Amniotic stem cell (primary cell): ENCODE measurements around the gene LIME1.

Experiments used
- DNase-seq: peaks from one replicate; lab custom pipeline; 2025; lab: John Stamatoyannopoulos, UW

LIME1 gene

GRCh38 chr20:63735859-63736718 is at the start of gene LIME1:
TSS of gene LIME1 (plus strand) at chr20:63736664. CDS start at chr20:63737550, 886 bp downstream.
- no peak for DNase-seq

DNA sequence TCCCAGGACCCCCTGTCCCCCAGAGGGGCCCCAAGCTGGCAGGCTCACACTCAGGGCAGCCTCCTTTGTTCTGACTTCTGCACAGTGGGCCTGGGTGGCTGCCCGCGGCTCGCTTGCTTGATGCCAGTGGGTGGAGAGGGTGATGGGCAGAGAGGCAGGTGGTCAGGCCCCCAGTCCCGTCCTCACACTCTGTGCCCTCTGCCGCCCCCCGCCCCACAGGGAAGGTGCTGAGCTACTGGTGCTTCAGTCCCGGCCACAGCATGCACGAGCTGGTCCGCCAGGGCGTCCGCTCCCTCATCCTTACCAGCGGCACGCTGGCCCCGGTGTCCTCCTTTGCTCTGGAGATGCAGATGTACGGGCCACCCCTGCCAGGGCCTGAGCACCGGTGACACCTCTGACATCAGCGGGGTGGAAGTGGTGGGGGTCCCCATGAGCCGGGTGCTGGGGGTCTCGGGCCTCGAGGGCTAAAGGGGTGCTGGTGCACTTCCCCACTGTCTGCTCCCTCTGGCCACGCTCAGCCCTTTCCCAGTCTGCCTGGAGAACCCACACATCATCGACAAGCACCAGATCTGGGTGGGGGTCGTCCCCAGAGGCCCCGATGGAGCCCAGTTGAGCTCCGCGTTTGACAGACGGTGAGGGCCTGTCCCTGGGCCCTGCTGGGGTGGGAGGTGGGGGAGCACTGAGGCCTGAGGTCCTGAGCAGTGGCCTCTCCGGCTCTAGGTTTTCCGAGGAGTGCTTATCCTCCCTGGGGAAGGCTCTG is 48.9 kb upstream of the LIME1 start:
- no peak for DNase-seq

DNA sequence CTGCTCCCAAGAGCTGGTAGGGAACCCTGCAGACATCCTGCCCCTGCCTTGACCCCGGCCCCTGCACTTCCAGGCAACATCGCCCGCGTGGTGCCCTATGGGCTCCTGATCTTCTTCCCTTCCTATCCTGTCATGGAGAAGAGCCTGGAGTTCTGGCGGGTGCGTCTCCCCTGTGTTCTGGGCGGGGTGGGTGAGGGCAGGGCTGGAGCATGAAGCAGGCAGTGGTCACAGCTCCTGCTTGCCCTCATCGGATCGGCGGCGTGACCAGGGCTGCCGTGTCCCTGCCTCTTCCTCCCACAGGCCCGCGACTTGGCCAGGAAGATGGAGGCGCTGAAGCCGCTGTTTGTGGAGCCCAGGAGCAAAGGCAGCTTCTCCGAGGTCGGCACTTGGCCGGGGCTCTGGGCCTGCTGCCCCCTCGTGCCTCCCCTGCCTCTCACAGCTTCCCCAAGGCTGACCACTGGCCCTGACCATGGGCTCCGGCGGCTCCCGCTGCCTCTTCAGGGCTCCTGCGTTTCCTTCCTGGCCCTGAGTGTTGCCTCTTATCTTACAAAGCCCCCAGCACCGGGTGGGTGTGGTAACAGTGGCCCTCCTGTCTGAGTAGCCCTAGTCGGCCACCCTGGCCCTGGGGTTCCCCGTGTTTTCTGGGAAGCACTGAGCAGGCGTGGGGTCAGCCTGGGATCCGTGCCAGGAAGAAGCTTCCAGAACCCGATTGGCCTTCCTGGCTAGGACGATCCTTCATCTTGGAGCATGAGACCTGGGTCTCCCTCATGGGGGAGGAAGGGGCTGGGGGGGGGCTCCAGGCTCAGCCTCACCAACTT is 48.0 kb upstream of the LIME1 start:
- DNase-seq, result no peak

- no peak for DNase-seq
These were observed 47.1 kb upstream of the LIME1 start for GRCh38 chr20:63689046-63690002.

DNA sequence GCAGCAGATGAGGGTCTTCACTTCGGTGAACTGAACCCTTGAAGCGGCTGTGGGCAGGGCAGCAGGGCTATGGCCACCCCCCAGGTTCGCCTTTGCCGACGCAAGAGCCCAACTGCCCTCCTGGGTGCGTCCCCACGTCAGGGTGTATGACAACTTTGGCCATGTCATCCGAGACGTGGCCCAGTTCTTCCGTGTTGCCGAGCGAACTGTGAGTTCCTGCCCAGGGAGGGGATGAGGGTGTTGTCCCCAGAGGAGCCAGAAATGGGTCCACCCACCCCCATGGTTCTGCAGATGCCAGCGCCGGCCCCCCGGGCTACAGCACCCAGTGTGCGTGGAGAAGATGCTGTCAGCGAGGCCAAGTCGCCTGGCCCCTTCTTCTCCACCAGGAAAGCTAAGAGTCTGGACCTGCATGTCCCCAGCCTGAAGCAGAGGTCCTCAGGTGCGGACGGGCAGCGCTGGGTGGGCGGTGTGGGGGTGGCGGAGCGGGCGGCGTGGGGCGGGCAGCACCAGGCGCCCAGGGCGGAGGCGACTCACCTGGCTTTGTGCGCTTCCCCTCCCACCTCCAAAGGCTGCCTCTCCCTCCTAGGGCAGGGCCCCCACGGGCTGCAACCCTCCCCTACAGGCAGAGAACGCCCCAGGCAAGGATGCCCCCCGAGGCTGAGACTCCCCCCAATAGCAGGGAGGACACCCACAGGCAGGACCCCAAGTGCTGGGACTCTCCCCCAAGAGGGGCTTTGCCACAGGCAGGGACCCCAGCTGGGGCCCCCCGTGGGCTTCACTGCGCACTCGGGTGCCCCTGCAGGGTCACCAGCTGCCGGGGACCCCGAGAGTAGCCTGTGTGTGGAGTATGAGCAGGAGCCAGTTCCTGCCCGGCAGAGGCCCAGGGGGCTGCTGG is 46.2 kb upstream of the LIME1 start:
- no peak for DNase-seq

DNA sequence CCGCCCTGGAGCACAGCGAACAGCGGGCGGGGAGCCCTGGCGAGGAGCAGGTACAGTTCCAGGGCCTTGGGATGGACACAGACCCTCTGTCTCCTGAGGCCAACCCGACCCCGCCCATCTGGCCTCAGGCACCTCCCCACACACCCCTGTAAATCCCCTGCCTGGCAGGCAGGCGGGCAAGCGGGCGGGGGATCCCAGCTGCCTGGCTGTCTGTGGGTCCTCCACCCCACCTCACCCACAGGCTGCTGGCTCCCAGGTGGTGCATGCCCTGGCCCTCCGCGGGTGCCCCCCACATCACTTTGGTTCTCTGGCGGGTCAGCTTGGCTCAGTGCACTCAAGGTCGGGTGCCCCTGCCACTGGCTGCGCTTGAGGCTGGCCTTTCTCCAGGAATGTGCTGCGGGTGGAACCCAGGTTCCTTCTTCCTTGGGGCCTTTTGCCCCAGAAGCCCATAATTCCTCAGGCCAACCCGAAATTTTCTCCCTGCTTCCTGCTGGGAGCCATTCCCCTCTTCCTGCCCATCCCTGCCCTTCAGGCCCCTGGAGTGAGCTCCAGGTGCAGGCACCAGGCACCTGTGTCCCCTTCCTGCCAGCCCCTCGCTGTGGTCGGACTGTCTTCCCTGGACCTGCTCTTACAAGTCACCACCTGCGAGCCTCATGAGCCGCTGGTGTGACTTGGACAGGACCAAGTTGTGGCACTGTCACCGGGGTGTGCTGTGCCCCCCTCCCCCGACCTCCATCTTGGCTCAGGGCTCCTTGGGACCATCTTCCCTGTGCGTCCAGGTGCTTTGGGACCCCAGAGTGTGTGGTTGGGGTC is 45.4 kb upstream of the LIME1 start:
- DNase-seq, result no peak

- DNase-seq, result no peak
These were observed 44.6 kb upstream of the LIME1 start for GRCh38 chr20:63691711-63692435.

DNA sequence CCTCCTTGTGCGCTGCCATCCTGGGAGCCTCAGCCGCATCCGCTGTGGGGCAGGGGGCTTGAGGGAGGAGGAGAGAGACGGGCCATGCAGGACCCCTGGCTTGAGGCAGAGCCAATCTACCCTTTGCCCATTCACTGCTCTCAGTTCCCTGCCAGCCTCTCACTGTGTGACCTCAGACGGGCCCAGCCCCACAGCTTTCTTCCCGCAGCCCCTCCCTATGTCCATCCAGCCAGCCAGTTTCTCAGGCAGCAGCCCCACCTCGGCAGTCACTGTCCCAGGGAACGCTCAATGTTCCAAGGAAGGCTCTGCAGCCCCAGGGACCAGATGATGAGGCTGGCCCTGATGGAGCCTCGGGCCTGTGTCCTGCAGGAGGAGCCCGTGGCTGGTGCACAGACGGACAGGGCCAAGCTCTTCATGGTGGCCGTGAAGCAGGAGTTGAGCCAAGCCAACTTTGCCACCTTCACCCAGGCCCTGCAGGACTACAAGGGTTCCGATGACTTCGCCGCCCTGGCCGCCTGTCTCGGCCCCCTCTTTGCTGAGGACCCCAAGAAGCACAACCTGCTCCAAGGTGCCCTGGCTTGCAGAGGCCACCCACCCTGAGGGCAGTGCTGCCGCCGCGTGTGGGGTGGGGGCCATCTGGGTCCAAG is 43.9 kb upstream of the LIME1 start:
- DNase-seq, result no peak

- no peak for DNase-seq
These were observed 43.3 kb upstream of the LIME1 start for GRCh38 chr20:63693083-63693732.

DNA sequence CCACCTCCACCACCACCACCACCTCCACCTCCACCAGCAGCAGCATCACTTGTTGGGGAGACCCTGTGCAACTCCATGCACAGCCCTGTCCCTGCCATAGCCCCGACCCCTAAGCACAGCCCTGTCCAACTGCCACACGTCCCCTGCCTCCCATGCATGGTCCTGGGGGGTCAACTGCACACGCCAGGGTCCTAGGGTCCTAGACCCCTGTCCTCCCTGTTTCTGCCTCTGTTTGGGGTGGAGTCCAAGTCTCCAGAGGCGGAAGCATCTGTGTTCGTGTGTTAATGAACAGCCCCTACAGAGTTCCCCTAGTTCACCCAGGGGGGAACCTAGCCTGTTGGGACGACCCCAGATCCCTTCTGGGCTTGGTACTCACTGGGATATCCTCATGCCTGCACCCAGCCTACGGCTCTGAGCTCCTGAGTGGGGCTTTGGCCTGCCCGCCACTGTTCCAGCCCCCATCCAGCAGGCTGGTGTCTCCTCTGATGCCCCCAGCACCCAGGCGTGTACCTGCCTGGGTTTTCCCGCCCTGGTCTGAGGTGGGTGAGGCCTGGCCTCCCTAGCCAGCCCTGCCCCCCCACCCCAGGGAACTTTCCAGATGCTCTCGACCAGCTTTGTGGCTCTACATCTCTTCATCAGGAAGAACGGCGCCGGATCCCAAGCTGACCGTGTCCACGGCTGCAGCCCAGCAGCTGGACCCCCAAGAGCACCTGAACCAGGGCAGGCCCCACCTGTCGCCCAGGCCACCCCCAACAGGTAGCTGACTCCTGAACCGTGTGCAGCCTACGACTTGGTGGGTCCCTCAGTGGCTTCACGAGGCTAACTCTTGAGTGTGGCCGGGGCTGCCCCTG is 42.5 kb upstream of the LIME1 start:
- DNase-seq, result no peak

GRCh38 chr20:63694584-63695423 is 41.7 kb upstream of the LIME1 start:
- DNase-seq, result no peak

DNA sequence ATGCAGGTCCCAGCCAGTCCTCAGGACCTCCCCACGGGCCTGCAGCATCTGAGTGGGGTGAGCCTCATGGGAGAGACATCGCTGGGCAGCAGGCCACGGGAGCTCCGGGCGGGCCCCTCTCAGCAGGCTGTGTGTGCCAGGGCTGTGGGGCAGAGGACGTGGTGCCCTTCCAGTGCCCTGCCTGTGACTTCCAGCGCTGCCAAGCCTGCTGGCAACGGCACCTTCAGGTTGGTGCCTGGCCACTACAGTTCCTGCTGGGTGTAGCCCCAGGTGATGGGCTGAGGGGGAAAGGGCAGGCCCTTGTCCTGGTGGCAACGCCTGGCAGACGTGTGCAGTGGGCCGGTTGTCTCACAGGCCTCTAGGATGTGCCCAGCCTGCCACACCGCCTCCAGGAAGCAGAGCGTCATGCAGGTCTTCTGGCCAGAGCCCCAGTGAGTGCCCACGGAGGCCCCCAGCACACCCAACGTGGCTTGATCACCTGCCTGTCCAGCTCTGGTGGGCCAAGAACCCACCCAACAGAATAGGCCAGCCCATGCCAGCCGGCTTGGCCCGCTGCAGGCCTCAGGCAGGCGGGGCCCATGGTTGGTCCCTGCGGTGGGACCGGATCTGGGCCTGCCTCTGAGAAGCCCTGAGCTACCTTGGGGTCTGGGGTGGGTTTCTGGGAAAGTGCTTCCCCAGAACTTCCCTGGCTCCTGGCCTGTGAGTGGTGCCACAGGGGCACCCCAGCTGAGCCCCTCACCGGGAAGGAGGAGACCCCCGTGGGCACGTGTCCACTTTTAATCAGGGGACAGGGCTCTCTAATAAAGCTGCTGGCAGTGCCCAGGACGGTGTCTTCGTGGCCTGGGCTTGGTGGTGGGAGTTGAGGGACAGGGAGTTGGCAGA is 40.8 kb upstream of the LIME1 start:
- no peak for DNase-seq

DNA sequence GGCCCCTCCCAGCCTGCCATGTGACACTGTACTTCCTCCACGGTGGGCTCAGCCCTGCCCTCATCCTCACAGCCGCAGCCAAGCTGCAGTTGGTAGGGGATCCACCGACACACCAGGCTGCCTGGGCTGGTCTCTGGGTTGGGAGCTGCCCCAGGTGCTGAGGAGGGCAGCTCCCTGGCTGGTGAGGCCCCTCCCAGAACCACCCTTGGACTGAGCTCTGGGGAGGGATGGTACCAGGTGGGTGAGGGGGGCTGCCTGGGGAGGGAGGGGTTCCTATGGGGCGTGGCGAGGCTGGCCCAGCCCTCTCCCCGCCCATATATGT is 40.2 kb upstream of the LIME1 start:
- DNase-seq, result no peak

- no peak for DNase-seq
These were observed 39.7 kb upstream of the LIME1 start, which contains the start of gene TNFRSF6B for GRCh38 chr20:63696628-63697356. TSS of gene TNFRSF6B (plus strand) at chr20:63696652. CDS start at chr20:63696768, 116 bp downstream.
